ENCODE measurements around the gene HHAT. TPM values are rescaled to one million over a fixed set of nuclear protein-coding genes. Genes with fewer than 3 reads are reported as not detected.

Gene HHAT
- total and polyA plus RNA-seq, 9 of the 15 experiments (the other 6 are each of a cell fraction or from before 2014, with no cell fraction given), result 0.07 to 0.16 (median 0.13) TPM; not detected in 1

GRCh38 chr1:210598135-210598652 lies 269.5 kb downstream of the HHAT start (continued):
- 0 out of 4 replicates have a peak, but pooled peaks of 1 of the 2 experiments have one; percentile 67 for TF ChIP-seq ZNF318 (IDR thresholded peaks at IDR 0.05; ENCODE audit: borderline replicate concordance in 1 of 2, low read depth in 1 of 2)
- TF ChIP-seq ZNF696 (CRISPR knock-in tag; conservative IDR thresholded peaks at IDR 0.05), result no peak
- TF ChIP-seq ATF4 (CRISPR knock-in tag; IDR thresholded peaks at IDR 0.05), result 0 out of 2 replicates have a peak, but pooled peaks have one; percentile 60
- TF ChIP-seq DDX20 (tag; IDR thresholded peaks at IDR 0.05; ENCODE audit: low read depth), result no peak
- TF ChIP-seq ZNF12 (CRISPR knock-in tag; IDR thresholded peaks at IDR 0.05), result no peak
- no peak for TF ChIP-seq CEBPG (CRISPR knock-in tag; IDR thresholded peaks at IDR 0.05)
- peak; percentile 74 to 88 for TF ChIP-seq CEBPG (tag; conservative IDR thresholded peaks at IDR 0.05 in 1 of 2, IDR thresholded peaks at IDR 0.05 in 1 of 2)
- TF ChIP-seq DACH1 (IDR thresholded peaks at IDR 0.05; ENCODE audit: partially characterized antibody), result no peak
- peak; percentile 66; the same call in 1 of the 2 replicates for TF ChIP-seq JUN (IDR thresholded peaks at IDR 0.05; ENCODE audit: borderline replicate concordance, low read depth, low read length)
- TF ChIP-seq JUN (CRISPR knock-in tag; IDR thresholded peaks at IDR 0.05; ENCODE audit: borderline replicate concordance), result no peak
- TF ChIP-seq EP300 (IDR thresholded peaks at IDR 0.05; ENCODE audit: low read length), result 0 out of 2 replicates have a peak, but pooled peaks have one; percentile 16
- peak; percentile 54; the same call in 1 of the 2 replicates for TF ChIP-seq DPF2 (IDR thresholded peaks at IDR 0.05)
- TF ChIP-seq ATF7 (IDR thresholded peaks at IDR 0.05), result peak; percentile 44; the same call in 1 of the 2 replicates
- TF ChIP-seq ZNF584 (CRISPR knock-in tag; IDR thresholded peaks at IDR 0.05; ENCODE audit: low read depth), result 0 out of 2 replicates have a peak, but pooled peaks have one; percentile 7
- TF ChIP-seq RAD51 (IDR thresholded peaks at IDR 0.05; ENCODE audit: borderline replicate concordance, low read depth), result peak; percentile 85
- TF ChIP-seq BHLHE40 (IDR thresholded peaks at IDR 0.05; ENCODE audit: low read length), result peak; percentile 78
- TF ChIP-seq PREB (CRISPR knock-in tag; IDR thresholded peaks at IDR 0.05), result 0 out of 2 replicates have a peak, but pooled peaks have one; percentile 30
